Endothelial cell of umbilical vein (primary cell): ENCODE data around the gene GPR4. TPM values are rescaled to one million over a fixed set of nuclear protein-coding genes. Genes with fewer than 3 reads are reported as not detected.

ENCODE experiments used
- BruUV-seq: library from RNA; stranded (reverse); fragments of 400-500 nt; replicated peaks from 2 replicates; lab custom pipeline; 2021; lab: Mats Ljungman, UMichigan
- CTCF ChIA-PET: fragments of 300-600, 350-600 bp; sonication (Branson Sonifier 250); formaldehyde crosslinking; loops from one replicate; lab custom pipeline; 2021; ENCODE audit warnings: antibody characterized with exemption, inconsistent platforms; lab: Charles Lee
- POLR2A ChIA-PET: fragments of 300-600, 350-600 bp; sonication (Branson Sonifier 250); formaldehyde crosslinking; loops from one replicate; lab custom pipeline; 2021; ENCODE audit warnings: antibody characterized with exemption, inconsistent platforms; lab: Charles Lee
- DNase-seq: peaks from one replicate; pipeline ENCODE4 v3.0.0-alpha.2; 2011; ENCODE audit warnings: low read depth, low spot score
- FAIRE-seq: peaks from 2 replicates; lab custom pipeline; 2011; peaks lifted over from hg19 to GRCh38; lab: Jason Lieb, UNC
- H2AFZ ChIP-seq: 2 replicates; pipeline ENCODE4 v1.6.0; 2012; ENCODE audit warnings: low read depth, low read length, control low read depth, inconsistent platforms
- H3K27ac ChIP-seq: 2 replicates; pipeline ENCODE4 v1.5.1; 2011; ENCODE audit warnings: low read depth, mild to moderate bottlenecking, control low read depth, low read length, moderate library complexity; ENCODE audit not compliant: insufficient read depth
- H3K27me3 ChIP-seq, 2 experiments: 2 replicates each; pipeline versions ENCODE4 v1.6.0 to v1.6.1; 2011; ENCODE audit warnings: low read length in 2 of 2, mixed read lengths in 1 of 2; ENCODE audit not compliant: control insufficient read depth in 2 of 2, insufficient read depth in 2 of 2
- H3K36me3 ChIP-seq, 2 experiments: 2 replicates in 1 of 2; 3 replicates in 1 of 2; pipeline ENCODE4 v1.5.1; 2011; ENCODE audit warnings: low read length in 2 of 2, mild to moderate bottlenecking in 1 of 2, moderate library complexity in 1 of 2; ENCODE audit not compliant: control insufficient read depth in 2 of 2, insufficient read depth in 2 of 2; ENCODE audit errors: extremely low read depth in 1 of 2
- H3K4me1 ChIP-seq: 3 replicates; pipeline ENCODE4 v1.5.1; 2011; ENCODE audit warnings: mild to moderate bottlenecking, low read length; ENCODE audit not compliant: control insufficient read depth, insufficient read depth; ENCODE audit errors: extremely low read depth
- H3K4me2 ChIP-seq: 2 replicates; pipeline ENCODE4 v1.6.1; 2011; ENCODE audit warnings: low read length, control low read depth, mixed read lengths; ENCODE audit not compliant: insufficient read depth
- H3K4me3 ChIP-seq, 3 experiments: fragments of 200-600 bp in 1 of 3; sonication (generic), shearing (Covaris generic) in 1 of 3; replicated peaks in 1 of 3; 2 replicates each; pipeline ENCODE4 v1.5.1; 2011 to 2016; ENCODE audit warnings: control low read depth in 3 of 3, low read length in 3 of 3, mild to moderate bottlenecking in 2 of 3, inconsistent platforms in 1 of 3, low read depth in 1 of 3, moderate library complexity in 1 of 3; ENCODE audit not compliant: insufficient read depth in 1 of 3
- H3K79me2 ChIP-seq: 2 replicates; pipeline ENCODE4 v1.6.0; 2012; ENCODE audit warnings: low read length, inconsistent platforms; ENCODE audit not compliant: control insufficient read depth, insufficient read depth
- H3K9ac ChIP-seq: replicated peaks from 2 replicates; pipeline ENCODE3; 2011; ENCODE audit warnings: low read length, control low read depth; ENCODE audit not compliant: insufficient read depth; ENCODE audit errors: extremely low read depth
- H3K9me1 ChIP-seq: replicated peaks from 3 replicates; pipeline ENCODE4 v1.6.0; 2011; ENCODE audit warnings: mild to moderate bottlenecking, low read length; ENCODE audit not compliant: control insufficient read depth, insufficient read depth; ENCODE audit errors: extremely low read depth
- H3K9me3 ChIP-seq: replicated peaks from 2 replicates; pipeline ENCODE4 v1.5.1; 2012; ENCODE audit warnings: low read length, inconsistent platforms; ENCODE audit not compliant: control insufficient read depth, insufficient read depth
- H4K20me1 ChIP-seq: replicated peaks from 2 replicates; pipeline ENCODE3; 2011; ENCODE audit warnings: mild to moderate bottlenecking, low read length; ENCODE audit not compliant: control insufficient read depth, insufficient read depth; ENCODE audit errors: extremely low read depth
- FOS ChIP-seq: IDR thresholded peaks from 2 replicates; pipeline ENCODE4 v1.6.1; 2011; ENCODE audit warnings: mild to moderate bottlenecking, low read length, moderate library complexity, borderline replicate concordance; ENCODE audit not compliant: insufficient read depth
- POLR2AphosphoS5 ChIP-seq: IDR thresholded peaks from 2 replicates; pipeline ENCODE4 v1.6.1; 2012; ENCODE audit warnings: low read depth, mild to moderate bottlenecking, control low read depth, low read length, moderate library complexity; ENCODE audit not compliant: insufficient read depth
- dilution Hi-C: fragments of 300-500 bp; cut with MboI; formaldehyde crosslinking; loops from one replicate; pipeline ENCODE4 v1.15.0; 2019; ENCODE audit warnings: low sequenced_read_pairs; ENCODE audit not compliant: extremely low pct_ligation_motif_present
- intact Hi-C: fragments of 100-400 bp; cut with micrococcal nuclease; formaldehyde crosslinking; loops from one replicate; pipeline ENCODE4 v1.10.0; 2022
- polyA plus RNA-seq, 4 experiments: library from polyadenylated mRNA; depleted of rRNA in 3 of 4; stranded (reverse) in 3 of 4; unstranded in 1 of 4; fragments of >200 nt; gene quantifications; 2 replicates each; pipeline versions ENCODE4 v1.2.1 to v1.2.3, GENCODE V29; 2011 to 2012; ENCODE audit warnings: missing spikeins in 1 of 4
- total RNA-seq: library from RNA; stranded (reverse); gene quantifications from 2 replicates; pipeline ENCODE4 v1.2.3, GENCODE V29; 2021
- TF ChIP-seq, protein P1 (sequence below), 2 donors: IDR thresholded peaks; 1 replicate in 1 of 2; 2 replicates in 1 of 2; pipeline ENCODE4 v1.5.1; 2011; ENCODE audit warnings: low read length in 2 of 2, mild to moderate bottlenecking in 2 of 2, moderate library complexity in 2 of 2, control low read depth in 1 of 2, inconsistent platforms in 1 of 2, low read depth in 1 of 2; ENCODE audit not compliant: insufficient read depth in 1 of 2; ENCODE audit errors: extremely low read depth in 1 of 2

Gene GPR4
- total and polyA plus RNA-seq, 2 donors (not counting 3 experiments of a cell fraction or from before 2014, with no cell fraction given), result 17.9 to 26.7 TPM

DNA sequence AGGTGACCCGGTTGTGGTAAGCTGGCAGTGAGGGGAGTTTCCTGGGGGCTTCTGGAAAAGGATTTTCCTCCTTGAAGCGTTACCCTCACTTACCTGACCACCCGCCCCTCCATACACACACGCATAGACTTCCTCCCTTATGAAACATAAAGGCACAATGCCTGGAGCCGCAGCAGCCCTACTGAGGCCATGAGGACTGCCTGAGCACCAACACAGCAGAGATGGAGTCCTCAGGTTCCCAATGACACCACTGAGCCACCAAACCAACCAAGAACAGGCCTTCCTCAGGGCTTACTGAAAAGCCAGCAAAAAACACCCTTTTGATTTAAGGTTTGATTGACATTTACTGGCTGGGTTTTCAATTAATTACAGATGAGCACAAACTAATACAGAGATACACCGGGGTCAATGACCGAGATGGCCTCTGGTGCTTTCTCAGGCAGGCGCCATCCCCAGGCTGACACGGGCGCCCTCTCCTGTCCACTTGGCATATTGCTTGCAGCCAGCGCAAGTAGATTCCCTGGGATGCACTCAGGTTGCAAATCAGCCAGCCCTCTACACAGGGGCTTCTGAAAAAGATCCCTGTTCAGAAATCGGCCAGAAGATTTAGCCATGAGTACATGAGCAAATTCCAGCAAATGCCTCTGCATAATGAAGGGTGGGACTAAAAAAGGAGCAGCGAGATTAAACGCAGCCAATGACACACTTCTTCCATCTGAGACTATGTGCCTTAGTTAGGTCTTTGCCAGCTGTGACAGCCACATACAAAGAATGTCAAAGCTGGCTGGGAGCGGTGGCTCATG is 32.2 kb downstream of the GPR4 start:
- no peaks in the 10 kb centered on the region for H3K9me1 ChIP-seq
- POLR2A ChIA-PET, result interaction anchor here (0.6 kb wide), 1 partner anchor 61 kb away, joined by 5 read pairs; no protein-coding TSS in a partner anchor
- no peak overlapping the region for H3K9ac ChIP-seq
- H2AFZ ChIP-seq, result no peak overlapping the region
- no peaks in the 10 kb centered on the region for H3K27me3 ChIP-seq
- peaks cover 2% of the 10 kb centered on the region for H3K79me2 ChIP-seq
- dilution Hi-C loops (no loop called here), intact Hi-C loops (loop anchor here (1.0 kb wide), 2 partner anchors 47 to 72 kb away; no protein-coding TSS in a partner anchor)
- peaks cover 10% of the 10 kb centered on the region for H3K4me1 ChIP-seq
- peak; percentile 41 for DNase-seq
- H3K36me3 ChIP-seq, result no peaks in the 10 kb centered on the region
- no peaks in the 10 kb centered on the region for H4K20me1 ChIP-seq
- no peak for TF ChIP-seq FOS
- TF ChIP-seq, protein P1, sequence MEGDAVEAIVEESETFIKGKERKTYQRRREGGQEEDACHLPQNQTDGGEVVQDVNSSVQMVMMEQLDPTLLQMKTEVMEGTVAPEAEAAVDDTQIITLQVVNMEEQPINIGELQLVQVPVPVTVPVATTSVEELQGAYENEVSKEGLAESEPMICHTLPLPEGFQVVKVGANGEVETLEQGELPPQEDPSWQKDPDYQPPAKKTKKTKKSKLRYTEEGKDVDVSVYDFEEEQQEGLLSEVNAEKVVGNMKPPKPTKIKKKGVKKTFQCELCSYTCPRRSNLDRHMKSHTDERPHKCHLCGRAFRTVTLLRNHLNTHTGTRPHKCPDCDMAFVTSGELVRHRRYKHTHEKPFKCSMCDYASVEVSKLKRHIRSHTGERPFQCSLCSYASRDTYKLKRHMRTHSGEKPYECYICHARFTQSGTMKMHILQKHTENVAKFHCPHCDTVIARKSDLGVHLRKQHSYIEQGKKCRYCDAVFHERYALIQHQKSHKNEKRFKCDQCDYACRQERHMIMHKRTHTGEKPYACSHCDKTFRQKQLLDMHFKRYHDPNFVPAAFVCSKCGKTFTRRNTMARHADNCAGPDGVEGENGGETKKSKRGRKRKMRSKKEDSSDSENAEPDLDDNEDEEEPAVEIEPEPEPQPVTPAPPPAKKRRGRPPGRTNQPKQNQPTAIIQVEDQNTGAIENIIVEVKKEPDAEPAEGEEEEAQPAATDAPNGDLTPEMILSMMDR (IDR thresholded peaks at IDR 0.05; ENCODE audit: extremely low read depth in 1 of 2, insufficient read depth in 1 of 2, low read depth in 1 of 2, low read length in 2 of 2), result peak; percentile 65 to 78
- FAIRE-seq, result peak; percentile 81
- CTCF ChIA-PET, result interaction anchor here (0.8 to 1.2 kb wide), 3 partner anchors 11 to 131 kb away, joined by 3 to 5 read pairs (median 3); no protein-coding TSS in a partner anchor
- BruUV-seq, result no TSS peak
- no peak overlapping the region for H3K4me2 ChIP-seq
- H3K9me3 ChIP-seq, result no peaks in the 10 kb centered on the region
- H3K4me3 ChIP-seq, result no peak overlapping the region
- peak overlapping the region; percentile 19 for H3K27ac ChIP-seq

- DNase-seq (peak; percentile 25), FAIRE-seq (peak; percentile 79)
- no peaks in the 10 kb centered on the region for H3K9me3 ChIP-seq
- no peak overlapping the region for H3K4me3 ChIP-seq
- H3K4me1 ChIP-seq, result peaks cover 10% of the 10 kb centered on the region
- H3K4me2 ChIP-seq, result no peak overlapping the region
- peak overlapping the region; percentile 6 for H3K27ac ChIP-seq
- POLR2A ChIA-PET, result no interaction called here
- no TSS peak for BruUV-seq
- H3K27me3 ChIP-seq, result no peaks in the 10 kb centered on the region
- H3K9ac ChIP-seq, result no peak overlapping the region
- CTCF ChIA-PET, result interaction anchor here (1.9 kb wide), 2 partner anchors 10 to 73 kb away, joined by 7 to 12 read pairs; no protein-coding TSS in a partner anchor
- no peak for TF ChIP-seq POLR2AphosphoS5
- TF ChIP-seq FOS, result peak; percentile 24
- no peak overlapping the region for H2AFZ ChIP-seq
- H3K9me1 ChIP-seq, result no peaks in the 10 kb centered on the region
- no peaks in the 10 kb centered on the region for H3K36me3 ChIP-seq
- H4K20me1 ChIP-seq, result no peaks in the 10 kb centered on the region
- intact Hi-C loops (loop anchor here (1.0 kb wide), 1 partner anchor 74 kb away; no protein-coding TSS in a partner anchor), dilution Hi-C loops (no loop called here)
- H3K79me2 ChIP-seq, result peaks cover 2% of the 10 kb centered on the region
Observed at GRCh38 chr19:45568732-45569131, 33.3 kb downstream of the GPR4 start.
